ENCODE data around the gene FBXW8. TPM values are rescaled to one million over a fixed set of nuclear protein-coding genes. Genes with fewer than 3 reads are reported as not detected.

FBXW8 gene
- total RNA-seq, 1 experiment from 2014 or later: 15.3 TPM

DNA sequence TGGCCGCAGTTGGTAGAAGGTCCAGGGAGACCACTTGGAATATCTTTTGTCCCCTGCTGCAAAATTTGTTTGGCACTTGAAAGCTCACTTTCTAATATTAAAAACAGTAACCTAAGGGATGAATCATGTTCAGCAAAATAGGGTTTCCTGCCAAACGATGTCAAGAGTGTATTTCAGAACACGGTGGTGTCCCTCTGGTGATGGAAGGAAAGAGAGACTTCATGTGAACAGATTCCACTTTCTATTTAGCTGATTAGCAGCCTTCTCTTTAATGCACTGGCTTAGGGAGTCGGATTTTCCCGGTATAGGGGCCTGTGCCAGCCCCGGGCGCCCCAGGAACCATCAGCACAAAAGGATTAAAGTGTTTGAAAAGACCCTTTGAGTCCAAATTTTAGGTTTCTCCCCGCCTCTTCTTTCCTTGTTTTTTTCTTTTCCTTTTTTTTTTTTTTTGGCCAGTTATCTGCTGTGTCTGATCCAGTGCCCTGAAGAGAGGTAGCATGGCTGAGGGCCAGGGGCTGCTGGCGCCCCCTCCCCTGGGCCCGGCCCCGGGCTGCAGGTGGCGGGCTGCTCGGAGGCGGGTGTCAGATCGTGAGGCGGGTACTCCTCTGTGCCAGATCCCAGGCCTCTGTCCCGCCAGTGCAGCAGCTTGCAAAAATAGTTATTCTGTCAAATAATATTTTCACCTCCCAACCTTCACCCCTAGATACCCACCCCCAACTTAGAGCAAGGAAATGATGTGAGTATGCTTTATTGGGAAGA lies 100.1 kb downstream of the FBXW8 start:
- Histone ChIP-seq H3K23me2 (ENCODE audit: insufficient read length, low read depth, low read length, poor library complexity, severe bottlenecking) (no peaks in the 10 kb centered on the region), H4K20me1 (ENCODE audit: control insufficient read depth, insufficient read depth, insufficient read length) (no peaks in the 10 kb centered on the region), H2BK15ac (ENCODE audit: low read depth, low read length) (no peak overlapping the region), H3T11ph (ENCODE audit: low read length) (no peak overlapping the region), H2BK5ac (ENCODE audit: insufficient read length, low read length) (no peak overlapping the region), H4K5ac (ENCODE audit: insufficient read length, low read depth, low read length) (no peak overlapping the region), H3K56ac (ENCODE audit: insufficient read length, low read depth, low read length) (no peak overlapping the region), H3K4ac (ENCODE audit: low read depth, low read length) (no peak overlapping the region), H3K27ac (ENCODE audit: insufficient read length, low read depth, low read length) (peak overlapping the region; percentile 27), H4K8ac (replicated peaks; ENCODE audit: insufficient read length, low read depth, low read length) (no peak overlapping the region), H3K27me3 (ENCODE audit: insufficient read depth, low read length) (no peaks in the 10 kb centered on the region), H3K9ac (ENCODE audit: extremely low read depth, insufficient read length, low read length) (no peak overlapping the region), H3K79me1 (ENCODE audit: insufficient read depth, low read depth, low read length, poor library complexity, severe bottlenecking) (no peaks in the 10 kb centered on the region), H3K9me3 (ENCODE audit: control insufficient read depth, low read depth, low read length) (no peaks in the 10 kb centered on the region), H2AFZ (ENCODE audit: low read length) (no peak overlapping the region), H2AK5ac (ENCODE audit: insufficient read length, low read length) (no peak overlapping the region), H3K23ac (ENCODE audit: insufficient read length, low read depth, low read length) (no peak overlapping the region), H3K4me1 (ENCODE audit: insufficient read depth, low read length) (peaks cover 13% of the 10 kb centered on the region; the same call in 1 of the 2 replicates), H4K91ac (ENCODE audit: insufficient read length, low read depth, low read length) (no peak overlapping the region), H3K18ac (ENCODE audit: insufficient read length, low read depth, low read length) (no peak overlapping the region), H2BK120ac (ENCODE audit: low read depth, low read length, poor library complexity, severe bottlenecking) (no peak overlapping the region), H3K4me2 (ENCODE audit: insufficient read depth, insufficient read length, low read length) (no peak overlapping the region), H2BK20ac (ENCODE audit: low read depth, low read length, poor library complexity, severe bottlenecking) (no peak overlapping the region), H3K79me2 (ENCODE audit: insufficient read depth, low read length) (no peaks in the 10 kb centered on the region), H2BK12ac (ENCODE audit: insufficient read length, low read depth, low read length) (no peak overlapping the region), H3K14ac (ENCODE audit: insufficient read depth, low read length) (no peak overlapping the region)
- Mint-ChIP-seq H3K27ac (peak overlapping the region; percentile 94 to 99 (median 98)), H3K4me1 (peaks cover 43 to 51% of the 10 kb centered on the region in 2 experiments), H3K4me3 (no peak overlapping the region), H3K36me3 (ENCODE audit: insufficient read depth in 1 of 3, low read depth in 3 of 3) (peaks cover 31 to 37% (median 33%) of the 10 kb centered on the region in 3 experiments), H3K27me3 (ENCODE audit: low read depth) (no peaks in the 10 kb centered on the region), H3K9me3 (peaks cover 8 to 11% of the 10 kb centered on the region in 2 experiments)
- no peak for DNase-seq
- TF ChIP-seq, protein P1, sequence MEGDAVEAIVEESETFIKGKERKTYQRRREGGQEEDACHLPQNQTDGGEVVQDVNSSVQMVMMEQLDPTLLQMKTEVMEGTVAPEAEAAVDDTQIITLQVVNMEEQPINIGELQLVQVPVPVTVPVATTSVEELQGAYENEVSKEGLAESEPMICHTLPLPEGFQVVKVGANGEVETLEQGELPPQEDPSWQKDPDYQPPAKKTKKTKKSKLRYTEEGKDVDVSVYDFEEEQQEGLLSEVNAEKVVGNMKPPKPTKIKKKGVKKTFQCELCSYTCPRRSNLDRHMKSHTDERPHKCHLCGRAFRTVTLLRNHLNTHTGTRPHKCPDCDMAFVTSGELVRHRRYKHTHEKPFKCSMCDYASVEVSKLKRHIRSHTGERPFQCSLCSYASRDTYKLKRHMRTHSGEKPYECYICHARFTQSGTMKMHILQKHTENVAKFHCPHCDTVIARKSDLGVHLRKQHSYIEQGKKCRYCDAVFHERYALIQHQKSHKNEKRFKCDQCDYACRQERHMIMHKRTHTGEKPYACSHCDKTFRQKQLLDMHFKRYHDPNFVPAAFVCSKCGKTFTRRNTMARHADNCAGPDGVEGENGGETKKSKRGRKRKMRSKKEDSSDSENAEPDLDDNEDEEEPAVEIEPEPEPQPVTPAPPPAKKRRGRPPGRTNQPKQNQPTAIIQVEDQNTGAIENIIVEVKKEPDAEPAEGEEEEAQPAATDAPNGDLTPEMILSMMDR (conservative IDR thresholded peaks at IDR 0.05): no peak
- WGBS (ENCODE audit: extremely low coverage, insufficient read length, low lambda C conversion rate): no CpG with 5 or more reads among the region's 17 CpGs
